GM21576 (cell line): ENCODE data around the gene ACAP3.
A peak's percentile ranks its signal among the peaks of the same experiment; 100 is the strongest.
"Not testable (repeated sequence)": the region's sequence is repeated elsewhere in the genome, so short reads cannot be mapped to it uniquely, and the experiment has no call there.

Experiments
- ATAC-seq: cut with Tn5 transposase; IDR thresholded peaks from one replicate; pipeline ENCODE4 v1.9.1; 2021; ENCODE audit warnings: mild to moderate bottlenecking, moderate library complexity; ENCODE audit not compliant: unreplicated experiment

Gene ACAP3

DNA sequence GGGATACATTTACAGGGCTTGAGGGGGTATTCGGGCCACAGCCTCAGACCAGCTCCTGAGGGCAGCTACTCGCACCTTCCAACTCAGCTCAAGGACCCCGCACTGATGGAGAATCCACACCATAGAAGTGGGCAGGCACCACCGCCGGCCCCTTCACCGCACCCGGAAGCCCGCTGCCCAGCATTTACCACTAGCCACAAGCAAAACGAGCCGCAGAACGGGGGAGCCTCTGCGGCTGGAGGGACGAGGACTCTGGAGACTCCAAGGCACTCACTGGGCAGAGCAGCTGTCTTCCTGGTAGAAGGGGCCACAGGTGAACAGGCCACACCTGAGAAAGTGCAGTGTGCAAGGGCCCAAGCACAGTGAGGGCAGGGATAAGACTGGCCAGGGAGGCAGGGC is 39.4 kb downstream of the ACAP3 start:
- no peak for ATAC-seq

- no peak for ATAC-seq
Measured at GRCh38 chr1:1267488-1268283, 40.0 kb downstream of the ACAP3 start.

DNA sequence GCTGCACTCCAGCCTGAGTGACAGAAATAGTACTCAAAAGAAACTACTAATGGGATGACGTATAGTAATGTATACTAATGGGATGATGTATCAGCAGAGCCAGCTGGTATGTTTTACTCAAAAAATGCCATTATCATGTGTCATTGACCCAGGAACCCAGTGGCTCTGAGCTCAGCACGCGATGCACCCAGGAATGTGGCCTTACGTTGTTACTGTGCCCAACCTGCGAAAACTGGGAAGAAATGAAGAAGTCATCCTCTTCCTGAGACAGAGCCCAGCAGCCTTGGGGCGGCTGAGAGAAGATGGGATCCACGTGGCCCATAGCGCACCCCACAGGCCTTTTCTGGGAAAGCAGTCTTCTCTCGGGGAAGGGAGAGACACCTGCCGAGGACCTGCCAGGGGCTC is 42.9 kb downstream of the ACAP3 start:
- ATAC-seq = no peak

DNA sequence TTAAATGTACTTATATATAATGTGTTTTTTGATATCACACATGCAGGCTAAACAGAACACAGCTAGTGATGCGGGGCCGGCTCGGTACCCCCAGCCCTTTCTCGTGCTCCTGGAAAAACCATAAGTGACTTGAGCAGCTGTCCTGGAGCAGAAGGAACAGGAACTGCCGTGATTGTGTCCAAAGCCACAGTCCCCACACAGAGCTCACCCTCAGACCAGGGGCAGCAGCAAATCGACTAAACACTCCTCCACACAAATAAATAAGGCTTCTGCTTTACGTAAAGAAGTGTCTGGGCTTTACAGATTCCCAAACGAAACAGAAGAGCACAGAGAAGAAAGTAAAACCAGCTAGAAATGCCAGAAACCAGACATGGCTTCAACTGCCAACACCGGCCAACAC is 43.7 kb downstream of the ACAP3 start:
- no peak for ATAC-seq

GRCh38 chr1:1262758-1263157 is 45.0 kb downstream of the ACAP3 start:
- no peak for ATAC-seq

DNA sequence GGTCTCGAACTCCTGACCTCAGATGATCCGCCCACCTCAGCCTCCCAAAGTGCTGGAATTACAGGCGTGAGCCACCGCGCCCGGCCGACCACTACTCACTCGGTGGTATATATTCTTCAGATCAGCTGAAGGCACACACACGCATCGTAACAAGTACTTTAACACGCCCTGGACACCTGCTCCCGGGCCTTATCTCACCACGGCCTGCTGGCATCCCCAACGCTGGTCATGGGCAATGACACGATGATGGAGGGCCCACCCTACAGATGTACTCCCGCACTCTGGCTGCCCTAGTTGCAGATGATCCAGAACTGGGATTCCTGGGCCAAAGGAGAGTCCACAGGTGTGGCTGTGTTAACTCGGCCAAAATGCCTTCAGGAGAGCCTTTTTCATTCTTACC is 45.7 kb downstream of the ACAP3 start:
- ATAC-seq = no peak

GRCh38 chr1:1260843-1261560 is 46.7 kb downstream of the ACAP3 start:
- ATAC-seq = no peak

DNA sequence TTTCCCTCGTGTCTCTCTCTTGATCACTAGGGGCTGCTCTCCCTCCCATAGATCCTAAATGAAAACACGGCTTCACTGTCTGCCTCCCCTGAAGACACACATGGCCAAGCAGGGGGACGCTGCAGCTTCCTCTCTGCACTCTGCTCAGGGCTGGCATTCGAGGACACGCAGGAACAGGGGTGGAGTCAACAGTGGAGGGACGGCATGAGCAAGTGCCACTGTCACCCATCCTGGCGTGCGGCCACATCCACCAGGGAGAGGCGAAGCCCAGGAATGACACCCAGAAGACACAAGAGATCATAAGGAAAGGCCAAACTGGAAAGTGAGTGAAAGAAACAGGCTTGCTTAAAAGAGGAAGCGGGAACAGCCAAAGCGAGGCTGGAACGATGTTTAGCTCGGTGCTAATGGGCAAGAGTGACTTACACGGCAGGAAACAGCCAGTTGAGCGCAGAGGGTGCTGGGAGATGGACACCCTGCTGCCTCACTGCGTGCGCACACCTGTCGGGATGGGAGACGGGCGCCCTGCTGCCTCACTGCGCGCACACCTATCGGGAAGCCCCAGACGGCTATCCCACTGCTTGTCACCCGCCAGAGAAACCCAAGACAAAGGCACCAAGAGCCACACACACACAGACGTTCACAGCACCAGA is 47.7 kb downstream of the ACAP3 start:
- no peak for ATAC-seq

GRCh38 chr1:1259540-1259939 is 48.2 kb downstream of the ACAP3 start:
- no peak for ATAC-seq

GRCh38 chr1:1259119-1259488 is 48.6 kb downstream of the ACAP3 start:
- no peak for ATAC-seq

DNA sequence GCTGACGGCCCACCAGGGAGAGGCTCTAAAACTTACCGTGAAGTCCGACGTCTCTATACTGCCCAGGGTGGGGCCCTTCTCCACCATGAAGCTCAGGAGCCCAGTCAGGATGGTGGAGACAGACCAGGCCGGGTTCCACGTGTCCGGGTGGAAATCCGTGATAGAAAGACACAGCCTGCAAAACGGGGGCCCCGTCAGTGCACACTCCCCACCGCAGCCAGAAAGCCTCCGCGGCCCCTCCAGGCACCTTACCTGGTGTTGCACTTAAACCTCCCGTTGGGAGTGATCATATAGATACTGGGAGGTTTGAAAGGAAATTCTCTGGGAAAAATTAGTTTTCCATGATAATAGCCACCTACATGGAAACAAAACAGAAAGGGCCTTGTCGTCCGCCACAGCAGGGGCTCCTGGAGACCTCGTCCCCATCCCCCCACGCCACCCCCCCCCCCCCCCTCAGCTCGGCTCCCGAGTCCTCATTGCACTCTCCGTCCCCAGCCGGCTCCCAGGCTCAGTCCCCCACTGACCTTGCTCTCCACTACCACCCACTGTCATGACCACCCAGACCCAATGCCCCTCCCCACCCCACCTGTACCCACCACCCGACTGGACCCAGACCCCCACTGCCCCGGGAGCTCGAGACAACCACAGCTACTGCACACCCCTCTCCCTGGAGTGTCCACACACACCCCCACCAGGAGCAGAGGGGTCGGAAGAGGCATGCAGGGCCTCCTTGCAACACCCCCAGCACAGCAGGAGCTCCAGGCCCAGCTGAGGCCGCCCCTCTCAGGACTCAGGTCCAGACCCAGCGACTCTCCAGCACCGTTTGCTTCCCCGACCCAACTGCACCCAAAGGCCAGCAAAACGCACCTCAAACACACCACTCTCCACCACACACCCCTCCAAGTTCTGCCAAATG is 50.5 kb downstream of the ACAP3 start:
- no peak for ATAC-seq

DNA sequence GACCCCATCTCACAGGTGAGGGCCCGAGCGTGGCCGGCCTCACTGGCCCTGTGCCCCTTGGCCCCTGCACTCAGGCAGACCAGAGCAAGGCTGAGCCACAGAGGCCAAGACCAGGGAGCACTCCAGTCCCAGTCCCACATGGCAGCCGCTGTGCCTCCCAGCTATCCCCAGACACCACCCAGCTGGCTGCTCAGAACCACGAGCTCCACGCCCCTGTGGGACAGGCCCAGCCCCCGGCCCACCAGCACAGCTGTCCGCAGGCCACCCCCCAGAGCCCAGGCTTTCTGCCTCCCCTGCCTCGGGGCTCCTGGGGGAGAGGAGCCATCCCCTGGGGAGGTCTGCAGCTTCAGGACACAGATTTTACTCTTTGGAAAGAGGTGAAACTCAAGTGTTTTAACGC is 52.1 kb downstream of the ACAP3 start:
- ATAC-seq = no peak

DNA sequence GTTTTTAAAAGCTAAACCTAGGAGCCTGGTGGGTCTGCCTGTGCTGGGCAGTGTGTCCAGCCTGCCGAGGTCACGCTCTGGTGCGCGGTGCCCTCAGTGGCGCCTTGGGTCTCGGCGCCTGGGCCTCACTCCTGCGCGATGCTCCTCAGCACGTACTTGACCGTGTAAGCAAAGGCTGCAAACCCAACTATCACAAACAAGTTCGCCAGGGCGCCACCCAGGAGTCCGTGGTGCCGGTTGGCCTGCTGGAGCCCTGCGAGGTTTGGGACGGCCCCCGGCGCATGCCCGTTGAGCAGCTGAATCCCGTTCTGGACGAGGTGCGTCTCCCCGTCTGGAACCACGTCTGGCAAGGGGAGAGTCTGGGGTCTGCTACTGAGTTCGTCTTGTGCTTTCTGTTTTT is 52.7 kb downstream of the ACAP3 start:
- ATAC-seq = no peak

- no peak for ATAC-seq
Measured at GRCh38 chr1:1254667-1254998, 53.1 kb downstream of the ACAP3 start.

DNA sequence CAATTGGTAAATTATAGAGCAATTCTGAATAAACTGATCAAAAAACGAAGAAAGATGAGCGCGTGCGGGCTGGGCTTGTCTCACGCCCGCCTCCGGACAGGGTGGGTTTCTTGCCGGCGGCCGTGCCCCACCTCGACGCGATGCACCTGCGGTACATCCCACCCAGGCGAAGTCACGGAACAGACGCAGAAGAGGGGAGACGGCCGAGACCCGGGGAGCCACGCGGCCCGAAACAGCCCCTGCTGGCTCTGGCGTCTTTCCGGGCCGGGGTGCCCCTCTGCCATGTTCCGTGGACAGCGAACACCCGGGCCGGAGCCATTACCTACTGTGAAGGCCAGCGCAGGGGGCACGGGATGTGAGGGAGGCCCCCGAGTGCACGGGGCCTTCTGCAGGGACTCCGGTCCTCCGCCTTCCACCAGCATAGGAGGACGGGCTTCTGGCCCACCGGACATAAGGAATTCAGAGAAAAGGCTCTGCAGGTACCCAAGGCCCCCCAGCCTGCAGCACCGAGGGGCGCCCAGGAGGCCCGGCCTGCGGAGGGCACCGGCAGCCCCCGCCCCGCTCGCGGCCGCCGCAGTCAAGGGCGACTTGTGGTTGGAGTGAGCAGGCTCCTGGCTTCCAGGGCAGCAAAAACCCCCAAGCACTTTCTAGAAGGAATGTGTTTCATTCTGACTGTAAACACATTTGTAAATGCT is 53.6 kb downstream of the ACAP3 start:
- ATAC-seq = no peak

DNA sequence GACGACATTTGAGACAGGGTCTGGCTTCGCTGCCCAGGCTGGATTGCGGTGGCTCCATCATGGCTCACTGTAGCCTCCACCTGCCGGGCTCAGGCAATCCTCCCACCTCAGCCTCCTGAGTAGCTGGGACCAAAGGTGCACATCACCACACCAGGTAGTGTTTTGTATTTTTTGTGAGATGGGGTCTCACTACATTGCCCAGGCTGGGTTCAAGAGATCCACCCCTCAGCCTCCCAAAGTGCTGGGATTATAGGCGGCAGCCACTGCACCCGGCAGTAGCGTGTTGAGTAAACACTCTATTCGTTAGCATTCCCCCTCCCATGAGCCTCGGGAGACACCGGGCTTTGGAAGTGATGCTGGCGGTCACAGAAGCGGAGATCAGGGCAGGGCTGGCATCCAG is 54.4 kb downstream of the ACAP3 start:
- ATAC-seq = no peak

DNA sequence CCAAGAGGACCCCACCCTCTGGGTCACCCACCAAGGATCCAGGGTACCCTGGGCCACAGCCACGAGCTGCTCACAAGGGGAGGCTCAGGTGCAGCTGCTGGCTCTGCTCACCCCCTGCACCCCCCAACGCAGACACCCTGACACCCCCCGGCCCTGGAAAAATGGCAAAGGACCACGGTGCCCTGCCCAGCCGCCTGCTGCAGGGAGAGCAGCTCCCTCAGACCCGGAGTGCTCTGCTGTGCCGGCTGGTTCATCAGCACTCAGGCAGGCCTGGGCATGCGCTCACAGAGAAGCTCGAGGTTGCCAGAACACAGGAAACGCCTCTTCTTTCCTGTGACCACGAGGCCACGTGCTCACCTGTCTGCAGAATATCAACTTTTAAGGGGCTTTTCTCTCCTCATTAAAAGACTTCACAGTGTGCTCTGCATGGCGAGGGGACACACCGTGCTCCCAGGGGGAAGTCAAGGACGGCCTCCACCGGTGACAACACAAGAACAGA is 56.9 kb downstream of the ACAP3 start:
- ATAC-seq = peak; percentile 61

GRCh38 chr1:1248009-1248913 is 59.5 kb downstream of the ACAP3 start:
- ATAC-seq = not testable (repeated sequence)

DNA sequence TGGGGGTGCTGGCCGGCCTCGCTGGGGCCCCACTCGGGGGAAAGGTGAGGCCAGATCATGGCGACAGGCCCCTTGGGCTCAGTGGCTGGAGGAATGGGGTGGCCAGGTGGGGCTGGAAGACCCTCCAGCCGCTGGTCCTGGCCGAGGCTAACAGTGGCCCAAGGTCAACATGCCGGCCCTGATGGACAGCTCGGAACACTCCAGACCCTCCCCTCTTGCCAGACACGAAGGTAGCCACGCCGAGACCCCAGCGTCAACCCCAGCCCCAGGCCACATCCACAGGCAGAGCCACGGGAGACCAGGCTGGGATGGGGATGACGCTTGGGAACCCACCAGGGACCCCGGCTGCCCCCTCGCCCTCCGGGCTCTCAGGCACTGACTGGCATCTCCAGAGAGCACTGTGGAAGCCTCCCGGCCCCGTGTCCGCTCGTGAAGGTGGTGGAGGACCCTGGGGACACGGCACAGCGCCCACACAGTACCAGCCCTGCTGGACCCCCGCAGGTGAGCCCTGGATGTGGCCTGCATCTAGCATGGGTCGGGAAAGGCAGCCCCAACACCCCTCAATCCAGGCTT is 60.3 kb downstream of the ACAP3 start:
- ATAC-seq = no peak
